GM19463 (cell line): ENCODE data around the gene OSER1.

Experiments used
- ATAC-seq: cut with Tn5 transposase; IDR thresholded peaks from one replicate; pipeline ENCODE4 v1.9.1; 2021; ENCODE audit warnings: mild to moderate bottlenecking, moderate library complexity; ENCODE audit not compliant: unreplicated experiment

Gene OSER1

GRCh38 chr20:44228465-44229258, 18.1 kb upstream of the OSER1 start:
- no peak for ATAC-seq

- no peak for ATAC-seq
Observed at GRCh38 chr20:44224637-44225036, 14.1 kb upstream of the OSER1 start.

DNA sequence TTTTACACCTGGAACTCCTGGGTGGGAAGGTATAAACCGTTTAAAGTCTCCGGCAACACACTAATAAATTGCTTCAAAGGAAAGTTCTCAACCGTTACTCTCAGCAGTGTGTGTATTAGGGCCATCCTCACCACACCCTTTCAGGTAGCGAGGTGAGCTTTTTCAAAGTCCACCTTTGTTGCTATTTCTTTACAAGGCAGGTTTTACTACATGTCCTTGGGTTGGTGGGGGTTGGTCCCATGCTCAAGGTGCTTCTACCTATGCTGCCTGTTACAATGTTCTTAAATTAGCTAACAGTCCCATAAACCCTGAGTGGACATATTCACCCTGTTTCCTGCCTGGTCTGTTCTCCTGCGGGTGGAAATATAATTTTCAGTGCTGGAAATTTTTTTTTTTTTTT, 13.2 kb upstream of the OSER1 start:
- no peak for ATAC-seq

- no peak for ATAC-seq
Observed at GRCh38 chr20:44222633-44223368, 12.2 kb upstream of the OSER1 start.

GRCh38 chr20:44222027-44222426, 11.5 kb upstream of the OSER1 start:
- ATAC-seq: no peak

DNA sequence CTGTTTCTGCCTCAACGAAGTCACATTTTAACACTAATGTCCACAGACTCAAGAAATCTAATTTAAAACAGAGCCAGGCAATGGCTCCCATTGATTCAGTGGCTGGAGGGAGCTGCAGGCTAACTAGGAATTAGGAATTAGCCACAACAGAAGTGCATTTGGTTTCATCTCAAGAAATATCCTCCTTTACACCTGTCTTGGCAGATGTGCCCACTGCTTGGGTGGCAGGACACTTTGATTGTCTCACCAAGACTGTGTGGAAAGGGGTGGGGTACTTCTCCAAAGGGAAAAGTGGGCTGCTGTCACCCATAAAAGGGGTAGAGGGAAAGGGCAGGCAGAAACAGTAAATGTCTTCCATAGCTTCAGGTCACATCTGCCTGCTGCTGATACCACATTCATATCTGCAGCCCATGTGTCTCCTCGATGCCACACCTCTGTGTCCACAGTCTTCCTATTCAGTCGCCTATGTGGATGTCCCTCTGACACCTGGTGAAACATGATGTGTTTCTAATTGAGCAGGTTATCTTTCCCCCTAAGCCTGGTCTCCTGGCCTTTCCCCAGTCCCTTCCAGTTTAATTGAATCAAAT, 10.9 kb upstream of the OSER1 start:
- ATAC-seq: no peak

DNA sequence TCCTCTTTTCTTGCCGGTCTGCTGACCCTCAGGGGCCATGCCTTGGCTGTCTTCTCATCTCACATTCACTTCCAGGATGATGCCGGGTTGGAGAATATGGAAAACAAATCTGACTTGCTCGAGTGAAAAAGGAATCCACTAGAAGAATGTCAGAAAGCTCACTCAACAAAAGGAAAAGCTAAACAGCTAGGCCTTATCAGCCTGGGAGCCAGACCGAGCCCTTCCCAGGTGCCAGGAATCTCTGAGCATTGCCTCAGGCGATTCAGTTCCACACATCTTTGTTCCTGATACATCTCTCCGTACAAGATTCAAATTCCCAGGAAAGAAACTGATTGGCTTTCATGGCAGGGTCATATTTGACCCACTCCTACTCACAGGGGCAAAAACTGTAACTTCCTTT, 9.2 kb upstream of the OSER1 start:
- no peak for ATAC-seq

GRCh38 chr20:44219170-44219730, 8.7 kb upstream of the OSER1 start:
- ATAC-seq: no peak

DNA sequence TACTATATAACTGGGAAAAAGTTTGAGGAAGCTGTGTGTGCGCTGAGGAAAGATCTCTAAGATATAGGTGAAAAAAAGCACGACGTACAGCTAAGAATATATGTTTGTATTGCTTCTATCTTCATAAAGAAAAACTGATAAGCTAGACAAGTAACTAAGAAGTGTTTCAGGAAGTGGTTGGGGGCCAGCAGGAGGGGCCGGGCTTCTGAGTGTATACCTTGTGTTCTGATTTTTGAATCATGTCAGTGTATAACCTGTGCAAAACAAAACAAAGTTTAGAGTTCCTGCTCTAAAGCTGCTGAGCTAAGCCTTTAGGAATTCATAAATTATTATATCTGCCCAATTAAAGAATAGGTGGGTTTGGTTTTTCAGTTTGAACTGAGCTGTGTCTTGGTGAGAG, 7.9 kb upstream of the OSER1 start:
- no peak for ATAC-seq

GRCh38 chr20:44217342-44218092, 6.9 kb upstream of the OSER1 start:
- ATAC-seq: no peak

DNA sequence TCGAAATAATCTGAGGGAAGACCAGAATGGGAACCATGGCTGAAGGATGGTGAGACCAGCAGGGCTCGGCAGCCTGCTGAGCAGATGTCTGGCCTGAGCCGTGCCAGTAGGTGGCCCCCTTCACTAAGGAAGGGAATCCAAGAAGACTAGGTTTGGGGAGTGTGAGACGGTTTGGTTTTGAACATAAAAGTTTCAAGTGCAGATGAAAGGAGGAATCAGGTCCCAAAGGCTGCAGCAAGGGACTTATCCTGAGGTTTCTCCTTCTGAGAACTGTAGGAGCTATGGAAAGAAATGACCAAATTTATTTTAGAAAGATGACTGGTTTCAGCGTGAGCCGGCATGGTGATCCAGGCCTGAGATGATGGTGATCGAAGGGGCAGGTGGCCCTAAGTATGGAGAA, 4.6 kb upstream of the OSER1 start:
- ATAC-seq: no peak

DNA sequence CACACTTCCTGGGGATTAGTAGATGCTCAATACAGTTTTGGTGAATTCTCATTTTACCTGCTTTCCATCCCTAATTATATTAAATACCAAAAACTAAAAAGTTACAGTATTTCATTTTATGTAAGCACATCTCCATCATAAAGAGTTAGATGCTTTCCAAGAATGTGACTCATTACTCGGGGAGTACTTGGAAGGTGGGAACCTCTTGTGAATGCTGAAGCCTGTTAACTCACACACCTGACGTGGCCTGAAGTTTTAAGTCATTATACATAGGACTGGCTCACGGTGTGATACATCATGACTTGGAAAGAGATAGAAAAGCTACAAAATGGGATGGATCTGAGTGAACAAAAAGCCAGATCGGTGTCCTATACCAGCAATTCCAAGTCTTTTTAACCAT, 2.2 kb upstream of the OSER1 start:
- no peak for ATAC-seq

DNA sequence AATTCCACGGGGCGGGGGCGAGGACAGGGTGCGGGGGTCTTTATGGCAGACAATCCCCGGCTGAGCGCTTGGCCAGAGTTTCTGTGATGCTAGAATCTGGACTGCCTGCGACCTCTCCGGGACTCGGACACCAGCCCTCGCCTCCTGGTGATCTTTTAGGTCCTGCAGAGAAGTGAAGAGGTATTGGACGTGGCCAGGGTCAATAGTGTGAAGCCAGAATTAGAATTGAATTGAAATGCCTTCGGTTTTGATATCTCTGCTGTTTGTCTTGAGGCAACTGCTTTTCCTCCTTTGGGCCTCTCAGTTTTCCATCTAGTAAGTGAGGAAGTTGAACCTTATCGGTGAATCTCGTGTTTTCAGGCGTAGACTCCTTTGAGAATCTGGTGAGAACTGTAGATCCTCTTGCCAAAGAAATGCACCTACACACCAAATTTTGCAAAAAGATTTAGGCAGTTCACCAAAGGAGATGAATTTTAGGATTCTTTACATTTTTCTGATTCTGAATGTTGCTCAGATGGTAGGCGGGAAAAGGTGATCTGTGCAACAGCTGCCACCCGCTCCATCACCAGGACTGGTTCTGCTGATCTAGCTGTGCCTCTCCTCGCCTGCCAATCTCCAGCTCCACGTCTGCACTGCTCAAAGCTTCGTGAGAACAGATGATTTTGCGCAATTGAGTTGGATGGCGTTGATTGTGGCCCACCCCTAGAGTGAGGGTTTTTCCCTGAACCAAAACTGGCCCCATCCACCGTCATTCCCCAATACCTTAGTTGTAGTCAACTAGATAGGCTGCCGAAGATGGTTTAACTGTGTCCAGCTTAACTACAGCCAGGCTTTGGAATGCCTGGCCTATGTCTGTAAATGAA, 837 bp upstream of the OSER1 start:
- ATAC-seq: peak; percentile 5

GRCh38 chr20:44209686-44210405, 725 bp downstream of the OSER1 start:
- no peak for ATAC-seq

GRCh38 chr20:44208770-44209169, 1.8 kb downstream of the OSER1 start:
- ATAC-seq: no peak

DNA sequence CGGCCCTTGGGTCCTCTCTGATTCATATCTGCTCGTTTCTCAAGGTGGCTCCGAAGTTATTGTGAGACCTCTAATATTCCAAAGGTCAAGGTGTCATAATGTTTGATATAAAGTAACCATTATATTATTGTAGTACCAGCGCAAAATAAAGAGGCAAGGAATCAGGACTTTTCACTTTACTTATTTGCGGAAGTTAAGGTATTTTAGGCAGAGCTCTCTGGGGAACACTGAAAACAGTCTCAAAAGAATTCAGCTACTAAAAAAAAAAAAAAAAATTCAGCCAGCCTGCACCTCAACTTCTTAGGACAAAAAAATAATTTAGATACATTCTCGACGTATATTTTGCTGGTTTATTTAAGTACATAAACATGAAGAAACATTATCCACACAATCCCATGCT, 2.4 kb downstream of the OSER1 start:
- no peak for ATAC-seq

GRCh38 chr20:44207126-44207723, 3.3 kb downstream of the OSER1 start:
- ATAC-seq: no peak

DNA sequence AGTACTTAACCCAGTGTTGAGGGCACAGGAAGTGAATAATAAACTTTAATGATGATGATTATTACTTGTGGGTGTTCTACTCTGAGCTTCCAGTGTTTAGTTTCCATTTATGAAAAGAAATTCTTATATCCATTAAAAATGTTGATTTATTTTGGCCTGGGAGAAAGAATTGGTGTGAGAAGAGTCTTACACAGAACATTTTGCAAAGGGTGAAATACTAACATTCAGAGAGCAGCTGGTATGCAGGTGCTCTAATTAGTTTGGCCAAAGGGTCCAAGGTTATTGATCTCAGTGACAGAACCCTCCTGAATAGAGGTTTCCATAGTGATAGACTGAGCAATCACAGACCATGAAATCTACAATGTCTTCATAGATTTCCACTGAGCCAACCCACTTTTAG, 4.4 kb downstream of the OSER1 start:
- no peak for ATAC-seq

DNA sequence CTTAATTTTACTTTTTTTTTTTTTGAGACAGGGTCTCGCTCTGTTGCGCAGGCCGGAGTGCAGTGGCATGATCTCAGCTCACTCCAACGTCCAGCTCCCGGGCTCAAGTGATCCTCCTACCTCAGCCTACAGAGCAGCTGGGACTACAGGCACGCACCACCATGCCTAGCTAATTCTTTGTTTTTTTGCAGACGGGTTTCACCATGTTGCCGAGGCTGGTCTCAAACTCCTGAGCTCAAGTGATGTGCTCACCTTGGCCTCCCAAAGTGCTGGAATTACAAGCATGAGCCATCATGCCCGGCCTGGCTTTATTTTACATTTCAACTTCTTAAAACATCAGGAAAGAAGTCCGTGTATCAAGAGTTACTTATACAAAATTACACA, 5.7 kb downstream of the OSER1 start:
- no peak for ATAC-seq
